Fibroblast of villous mesenchyme (primary cell): ENCODE measurements around the gene DET1. TPM values are rescaled to one million over a fixed set of nuclear protein-coding genes. Genes with fewer than 3 reads are reported as not detected.
"Not testable (repeated sequence)": the region's sequence is repeated elsewhere in the genome, so short reads cannot be mapped to it uniquely, and the experiment has no call there.

Experiments
- DNase-seq: peaks from one replicate; pipeline ENCODE4 v3.0.0-alpha.2; 2010; ENCODE audit warnings: low read depth
- H3K4me3 ChIP-seq: 2 replicates; pipeline ENCODE4 v1.5.1; 2011; ENCODE audit warnings: low read depth, mild to moderate bottlenecking, low read length
- CTCF ChIP-seq: IDR thresholded peaks from 2 replicates; pipeline ENCODE4 v1.5.1; 2012; ENCODE audit warnings: low read depth, mild to moderate bottlenecking, low read length; ENCODE audit not compliant: insufficient read depth
- total RNA-seq: library from RNA; depleted of rRNA; stranded (reverse); fragments of >200 nt; gene quantifications from 2 replicates; pipeline ENCODE4 v1.2.3, GENCODE V29; 2012

DET1 gene
- total RNA-seq, 1 donor, result 7.8 TPM

- no peak for TF ChIP-seq CTCF
- peak; percentile 38 for DNase-seq
- H3K4me3 ChIP-seq, result no peak overlapping the region
These were observed 61.7 kb downstream of the DET1 start for GRCh38 chr15:88484682-88485331.

- no peak for DNase-seq
- no peak for TF ChIP-seq CTCF
- no peak overlapping the region for H3K4me3 ChIP-seq
These were observed 64.2 kb downstream of the DET1 start for GRCh38 chr15:88482263-88482662.

GRCh38 chr15:88480981-88481380 is 65.5 kb downstream of the DET1 start:
- TF ChIP-seq CTCF, result no peak
- H3K4me3 ChIP-seq, result no peak overlapping the region
- DNase-seq, result no peak

- no peak for DNase-seq
- no peak overlapping the region for H3K4me3 ChIP-seq
- TF ChIP-seq CTCF, result peak; percentile 15
These were observed 67.3 kb downstream of the DET1 start for GRCh38 chr15:88479169-88479568.

- no peak for DNase-seq
- H3K4me3 ChIP-seq, result no peak overlapping the region
- TF ChIP-seq CTCF, result no peak
These were observed 68.6 kb downstream of the DET1 start for GRCh38 chr15:88477904-88478303.

GRCh38 chr15:88477126-88477525 is 69.4 kb downstream of the DET1 start:
- TF ChIP-seq CTCF, result no peak
- no peak for DNase-seq
- no peak overlapping the region for H3K4me3 ChIP-seq

- TF ChIP-seq CTCF, result peak; percentile 70
- peak; percentile 76 for DNase-seq
- H3K4me3 ChIP-seq, result no peak overlapping the region
These were observed 69.8 kb downstream of the DET1 start for GRCh38 chr15:88476635-88477060.

- not testable (repeated sequence) for DNase-seq, H3K4me3 ChIP-seq
These were observed 72.7 kb downstream of the DET1 start for GRCh38 chr15:88473661-88474293.
